ENCODE results near the gene TMPRSS9. TPM values are rescaled to one million over a fixed set of nuclear protein-coding genes. Genes with fewer than 3 reads are reported as not detected.

TMPRSS9 gene
- total RNA-seq, 3 donors from 2014 or later = not detected

DNA sequence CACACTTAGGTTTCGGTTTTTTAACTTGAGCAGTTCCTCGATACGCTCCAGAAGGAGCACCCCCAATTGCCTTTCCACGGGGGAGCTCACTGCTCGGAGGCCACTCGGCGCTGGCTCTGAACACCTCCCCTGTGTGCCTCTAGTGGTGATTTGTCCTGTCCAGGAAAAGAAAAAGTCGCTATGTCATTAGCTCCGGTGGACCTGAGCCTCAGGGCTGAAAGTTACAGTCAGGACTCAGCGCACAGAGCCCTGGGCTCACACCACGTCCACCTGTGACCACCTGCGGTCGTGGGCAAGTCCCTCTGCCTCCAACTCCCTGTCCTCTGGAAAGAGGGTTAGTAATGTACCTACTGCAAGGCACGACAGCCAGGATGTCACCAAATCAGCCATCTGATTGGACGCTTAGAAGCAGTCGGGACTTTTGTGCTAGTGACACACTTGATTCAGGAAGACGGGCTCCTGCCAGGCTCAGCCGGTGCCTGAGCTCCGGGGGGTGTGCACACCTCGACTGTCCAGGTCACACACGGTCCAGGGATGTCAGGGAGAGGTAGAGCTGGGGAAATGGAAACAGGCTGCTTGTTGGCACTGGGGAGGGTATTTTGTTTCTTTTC, 3.9 kb upstream of the TMPRSS9 start:
- H3K4me1 Mint-ChIP-seq (ENCODE audit: low read depth) = peaks cover 4% of the 10 kb centered on the region
- peaks cover 7% of the 10 kb centered on the region for H3K27me3 Mint-ChIP-seq (ENCODE audit: low read depth)
- H3K4me3 Mint-ChIP-seq = no peak overlapping the region
- DNase-seq (no peak), ATAC-seq (no peak)
- H3K36me3 Mint-ChIP-seq (ENCODE audit: insufficient read depth) = no peaks in the 10 kb centered on the region
- no peaks in the 10 kb centered on the region for H3K9me3 Mint-ChIP-seq

- H3K36me3 Mint-ChIP-seq (ENCODE audit: insufficient read depth) = no peaks in the 10 kb centered on the region
- H3K9me3 Mint-ChIP-seq = no peaks in the 10 kb centered on the region
- no peak overlapping the region for H3K4me3 Mint-ChIP-seq
- DNase-seq (no peak), ATAC-seq (no peak)
- peaks cover 7% of the 10 kb centered on the region for H3K27me3 Mint-ChIP-seq (ENCODE audit: low read depth)
- H3K4me1 Mint-ChIP-seq (ENCODE audit: low read depth) = peaks cover 4% of the 10 kb centered on the region
Observed at GRCh38 chr19:2357279-2358206, 2.5 kb upstream of the TMPRSS9 start.

DNA sequence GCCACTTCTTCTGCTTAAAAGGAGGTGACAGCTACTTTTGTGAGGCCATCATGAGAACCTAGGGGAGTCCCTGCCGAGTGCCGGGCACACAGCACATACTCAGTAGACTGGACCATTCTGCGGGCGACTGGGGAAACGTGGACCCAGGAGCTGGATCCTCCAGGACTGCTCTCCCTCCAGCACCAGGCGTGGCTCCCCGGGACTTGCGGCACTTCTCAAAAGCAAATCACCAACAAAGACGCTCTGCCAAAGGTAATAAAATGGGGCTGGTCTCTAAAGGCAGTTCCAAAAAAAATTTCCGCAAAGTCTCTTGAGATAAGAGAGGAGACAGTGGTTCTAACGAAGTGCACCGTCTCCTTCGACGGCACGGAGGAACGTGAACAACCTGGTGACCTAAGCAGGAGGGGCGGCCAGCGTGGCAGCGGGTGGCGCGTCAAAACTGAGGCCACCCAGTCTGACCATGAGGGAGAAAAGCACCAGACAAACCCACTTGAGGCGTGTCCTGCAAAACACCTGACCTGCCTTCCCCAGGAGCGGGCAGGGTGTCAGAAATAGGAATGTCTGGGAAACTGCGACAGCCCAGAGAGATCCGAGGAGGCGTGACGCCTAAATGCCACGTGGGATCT, 1.4 kb upstream of the TMPRSS9 start:
- DNase-seq = no peak
- H3K9me3 Mint-ChIP-seq = no peaks in the 10 kb centered on the region
- peaks cover 4% of the 10 kb centered on the region for H3K4me1 Mint-ChIP-seq (ENCODE audit: low read depth)
- no peak overlapping the region for H3K4me3 Mint-ChIP-seq
- peaks cover 7% of the 10 kb centered on the region for H3K27me3 Mint-ChIP-seq (ENCODE audit: low read depth)
- no peak for ATAC-seq
- no peaks in the 10 kb centered on the region for H3K36me3 Mint-ChIP-seq (ENCODE audit: insufficient read depth)

DNA sequence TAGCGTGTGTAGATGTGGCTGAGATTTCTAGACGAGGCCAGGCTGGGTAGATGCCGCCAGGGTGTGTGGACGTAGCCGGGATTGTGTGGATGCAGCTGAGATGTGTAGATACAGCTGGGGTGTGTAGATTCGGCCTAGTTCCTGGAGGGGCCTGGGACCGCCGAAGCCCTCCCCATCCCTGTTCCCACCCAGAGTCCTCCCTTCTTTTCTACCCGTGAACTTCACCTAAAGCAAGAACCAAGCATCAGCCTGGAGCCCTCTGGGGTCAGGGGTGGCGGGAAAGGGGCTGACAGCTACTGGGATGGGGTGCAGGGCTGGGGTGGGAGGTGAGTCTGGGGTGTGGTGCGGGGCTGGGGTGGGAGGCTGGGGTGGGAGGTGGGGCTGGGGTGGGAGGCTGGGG, 768 bp downstream of the TMPRSS9 start:
- Mint-ChIP-seq H3K27me3 (ENCODE audit: low read depth) (peaks cover 19% of the 10 kb centered on the region), H3K4me1 (ENCODE audit: low read depth) (peaks cover 4% of the 10 kb centered on the region), H3K36me3 (ENCODE audit: insufficient read depth) (no peaks in the 10 kb centered on the region), H3K4me3 (no peak overlapping the region), H3K9me3 (no peaks in the 10 kb centered on the region)
- ATAC-seq (no peak), DNase-seq (no peak)

- Mint-ChIP-seq H3K9me3 (no peaks in the 10 kb centered on the region), H3K27me3 (ENCODE audit: low read depth) (peaks cover 19% of the 10 kb centered on the region), H3K36me3 (ENCODE audit: insufficient read depth) (no peaks in the 10 kb centered on the region), H3K4me3 (no peak overlapping the region), H3K4me1 (ENCODE audit: low read depth) (peaks cover 4% of the 10 kb centered on the region)
- DNase-seq (no peak), ATAC-seq (no peak)
Observed at GRCh38 chr19:2361246-2362045, 1.4 kb downstream of the TMPRSS9 start.

DNA sequence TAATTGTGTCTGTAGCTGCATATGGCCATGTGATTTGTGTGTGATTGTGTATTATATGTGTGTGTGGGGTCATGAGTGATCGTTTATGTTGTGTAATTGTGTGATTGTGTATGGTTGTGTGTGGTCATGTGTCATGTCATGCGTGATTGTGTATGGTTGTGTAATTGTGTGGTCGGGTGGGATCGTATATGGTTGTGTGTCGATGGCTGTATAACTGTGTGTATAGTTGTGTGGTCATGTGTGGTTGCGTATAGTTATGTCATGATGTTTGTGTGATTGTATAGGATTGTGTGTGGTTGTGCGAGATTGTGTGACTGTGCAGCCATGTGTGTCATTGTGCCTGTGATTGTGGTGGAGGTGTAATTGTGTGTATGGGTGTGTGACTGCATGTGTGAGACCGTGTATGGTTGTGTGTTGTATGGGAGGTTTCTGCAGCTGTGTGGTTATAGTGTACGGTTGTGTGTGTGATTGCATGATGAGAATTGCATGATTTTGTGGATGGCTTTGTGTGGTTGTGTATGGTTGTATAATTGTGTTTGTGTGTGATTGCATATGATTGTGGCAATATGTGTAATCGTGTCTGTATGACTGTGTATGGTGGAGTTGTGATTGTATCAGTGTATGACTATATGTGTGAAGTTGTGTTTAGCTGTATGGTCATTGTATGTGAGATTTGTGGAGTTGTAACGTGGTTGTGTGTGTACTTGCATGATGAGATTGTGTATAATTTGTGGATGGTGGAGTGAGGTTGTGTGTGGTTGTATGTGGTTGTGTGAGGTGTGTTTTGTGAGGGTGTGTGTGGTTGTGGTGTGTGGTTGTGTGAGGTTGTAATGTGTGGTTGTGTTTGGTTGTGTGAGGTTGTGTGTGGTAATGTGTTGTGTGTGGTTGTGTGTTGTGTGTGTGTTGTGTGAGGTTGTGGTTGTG, 2.2 kb downstream of the TMPRSS9 start:
- no peaks in the 10 kb centered on the region for H3K36me3 Mint-ChIP-seq (ENCODE audit: insufficient read depth)
- H3K27me3 Mint-ChIP-seq (ENCODE audit: low read depth) = peaks cover 19% of the 10 kb centered on the region
- H3K4me1 Mint-ChIP-seq (ENCODE audit: low read depth) = peaks cover 4% of the 10 kb centered on the region
- H3K9me3 Mint-ChIP-seq = no peaks in the 10 kb centered on the region
- ATAC-seq (no peak), DNase-seq (no peak)
- H3K4me3 Mint-ChIP-seq = no peak overlapping the region

GRCh38 chr19:2362970-2363300, 2.9 kb downstream of the TMPRSS9 start:
- ATAC-seq = no peak

DNA sequence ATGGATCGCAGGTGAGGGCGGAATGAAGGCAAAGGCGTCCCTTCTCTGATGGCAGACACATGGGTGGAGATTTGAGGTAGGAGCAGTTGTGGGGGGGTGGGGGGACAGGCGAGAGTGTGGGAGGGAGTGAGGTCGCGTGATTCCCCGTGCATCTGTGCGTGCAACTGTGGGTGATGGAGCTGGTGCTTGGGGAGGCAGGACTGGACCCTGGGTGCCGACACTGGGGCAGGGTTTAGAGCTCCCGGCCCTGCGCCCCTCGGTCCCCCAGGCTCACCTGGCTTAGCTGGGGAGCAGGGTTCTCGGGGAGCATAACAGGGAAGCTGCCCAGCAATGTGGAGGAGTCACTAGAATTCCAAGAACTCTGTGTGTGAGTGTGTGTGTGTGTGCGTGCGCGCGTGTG, 3.4 kb downstream of the TMPRSS9 start:
- Mint-ChIP-seq H3K4me1 (ENCODE audit: low read depth) (peaks cover 4% of the 10 kb centered on the region), H3K27me3 (ENCODE audit: low read depth) (peaks cover 19% of the 10 kb centered on the region), H3K9me3 (no peaks in the 10 kb centered on the region), H3K4me3 (no peak overlapping the region), H3K36me3 (ENCODE audit: insufficient read depth) (peaks cover 3% of the 10 kb centered on the region)
- ATAC-seq = no peak
- DNase-seq = no peak

More at GRCh38 chr19:2362970-2363300, 2.9 kb downstream of the TMPRSS9 start:
- Mint-ChIP-seq H3K36me3 (ENCODE audit: insufficient read depth) (no peaks in the 10 kb centered on the region), H3K4me1 (ENCODE audit: low read depth) (peaks cover 4% of the 10 kb centered on the region), H3K27me3 (ENCODE audit: low read depth) (peaks cover 19% of the 10 kb centered on the region), H3K9me3 (no peaks in the 10 kb centered on the region), H3K4me3 (no peak overlapping the region)
- DNase-seq = no peak

- ATAC-seq = no peak
- peaks cover 3% of the 10 kb centered on the region for H3K36me3 Mint-ChIP-seq (ENCODE audit: insufficient read depth)
- H3K9me3 Mint-ChIP-seq = no peaks in the 10 kb centered on the region
- H3K4me3 Mint-ChIP-seq = no peak overlapping the region
- peaks cover 3% of the 10 kb centered on the region for H3K4me1 Mint-ChIP-seq (ENCODE audit: low read depth)
- H3K27me3 Mint-ChIP-seq (ENCODE audit: low read depth) = peaks cover 17% of the 10 kb centered on the region
- DNase-seq = no peak
Observed at GRCh38 chr19:2365201-2365970, 5.3 kb downstream of the TMPRSS9 start.

DNA sequence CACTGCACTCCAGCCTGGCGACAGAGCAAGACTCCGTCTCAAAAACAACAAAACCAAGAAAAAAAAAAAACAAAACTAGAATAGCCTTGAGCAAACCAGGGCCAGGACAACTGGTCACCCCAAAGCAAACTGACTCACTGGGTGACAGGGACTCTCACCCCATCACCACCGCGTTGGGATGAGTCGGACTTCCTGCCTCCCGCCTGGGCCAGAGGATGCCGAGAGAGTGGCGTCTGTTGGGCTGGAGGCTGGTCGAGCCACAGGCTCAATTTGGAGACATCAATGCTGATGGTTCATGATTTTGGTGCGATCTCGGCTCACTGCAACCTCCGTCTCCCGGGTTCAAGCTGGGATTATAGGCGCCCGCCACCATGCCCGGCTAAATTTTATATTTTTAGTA, 11.6 kb downstream of the TMPRSS9 start:
- Mint-ChIP-seq H3K4me1 (ENCODE audit: low read depth) (no peaks in the 10 kb centered on the region), H3K4me3 (no peak overlapping the region), H3K9me3 (no peaks in the 10 kb centered on the region), H3K27me3 (ENCODE audit: low read depth) (no peaks in the 10 kb centered on the region), H3K36me3 (ENCODE audit: insufficient read depth) (peaks cover 3% of the 10 kb centered on the region)
- no peak for ATAC-seq
- no peak for DNase-seq

GRCh38 chr19:2372076-2372612, 12.1 kb downstream of the TMPRSS9 start:
- Mint-ChIP-seq H3K4me3 (no peak overlapping the region), H3K9me3 (no peaks in the 10 kb centered on the region), H3K27me3 (ENCODE audit: low read depth) (no peaks in the 10 kb centered on the region), H3K36me3 (ENCODE audit: insufficient read depth) (peaks cover 3% of the 10 kb centered on the region), H3K4me1 (ENCODE audit: low read depth) (no peaks in the 10 kb centered on the region)
- DNase-seq (no peak), ATAC-seq (no peak)

DNA sequence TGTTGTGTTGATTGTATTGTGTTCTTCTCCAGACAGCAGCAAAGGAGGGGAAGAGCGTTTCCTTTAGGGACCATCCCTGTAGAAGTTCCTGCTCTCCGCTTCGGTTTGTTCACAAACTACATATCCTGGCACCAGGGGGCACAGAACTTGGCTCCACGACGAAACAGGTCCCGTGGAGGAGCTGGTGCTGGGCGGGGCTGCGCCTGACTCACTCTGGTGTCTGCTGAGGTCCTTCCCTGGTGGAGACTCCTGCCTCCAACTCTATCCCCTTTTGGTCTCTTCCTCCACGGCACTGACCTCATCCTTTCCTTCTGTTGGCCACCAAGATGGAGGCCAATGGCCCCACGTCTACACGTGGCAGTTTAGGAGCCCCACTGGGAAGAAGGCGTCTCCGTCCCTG, 14.7 kb downstream of the TMPRSS9 start:
- no peaks in the 10 kb centered on the region for H3K4me1 Mint-ChIP-seq (ENCODE audit: low read depth)
- H3K4me3 Mint-ChIP-seq = no peak overlapping the region
- H3K36me3 Mint-ChIP-seq (ENCODE audit: insufficient read depth) = no peaks in the 10 kb centered on the region
- DNase-seq = no peak
- peaks cover 2% of the 10 kb centered on the region for H3K27me3 Mint-ChIP-seq (ENCODE audit: low read depth)
- peaks cover 5% of the 10 kb centered on the region for H3K9me3 Mint-ChIP-seq
- ATAC-seq = no peak

Data from activated T-cell treated with anti-CD3 and anti-CD28 coated beads, Interleukin-2, amount 50 U/mL, for 4 hours (primary cell).